Right lobe of liver (tissue), 6 donors: Measurements from ENCODE around the gene PRKAG2. TPM values are rescaled to one million over a fixed set of nuclear protein-coding genes. Genes with fewer than 3 reads are reported as not detected.

ENCODE experiments used
- ATAC-seq, 4 donors: fragments of 200-7000 bp; cut with Tn5 transposase; one replicate each; pipeline ENCODE4 v1.9.1; 2020; ENCODE audit warnings: mild to moderate bottlenecking in 4 of 4, moderate library complexity in 4 of 4
- DNase-seq, 3 donors: peaks; one replicate each; pipeline ENCODE4 v3.0.0-alpha.2; 2020
- H3K27ac ChIP-seq, 3 donors: fragments of 200-600 bp; one replicate each; pipeline ENCODE4 v1.8.0; 2022
- H3K27me3 ChIP-seq, 2 donors: fragments of 200-600 bp; one replicate each; pipeline ENCODE4 v1.8.0; 2022
- H3K36me3 ChIP-seq, 4 donors: fragments of 200-600 bp; sonication (generic) in 1 of 4; one replicate each; pipeline versions ENCODE4 v1.5.1 to v1.8.0; 2017 to 2022; ENCODE audit warnings: control low read depth in 1 of 4
- H3K4me1 ChIP-seq, 4 donors: fragments of 200-600 bp; sonication (generic) in 1 of 4; one replicate each; pipeline versions ENCODE4 v1.5.1 to v1.8.0; 2017 to 2022; ENCODE audit warnings: control low read depth in 1 of 4
- H3K4me3 ChIP-seq, 3 donors: fragments of 200-600 bp; one replicate each; pipeline ENCODE4 v1.8.0; 2022
- H3K9me3 ChIP-seq, 4 donors: fragments of 200-600 bp; sonication (generic) in 1 of 4; one replicate each; pipeline versions ENCODE4 v1.5.1 to v1.8.0; 2017 to 2022; ENCODE audit warnings: control low read depth in 1 of 4
- CTCF ChIP-seq, 4 donors: fragments of 200-600 bp in 3 of 4; fragments of 450-650 bp in 1 of 4; IDR thresholded peaks; one replicate each; pipeline versions ENCODE4 v1.5.1 to v1.8.0; 2016 to 2022; ENCODE audit warnings: antibody characterized with exemption in 4 of 4, mild to moderate bottlenecking in 2 of 4
- POLR2A ChIP-seq: fragments of 450-650 bp; IDR thresholded peaks from one replicate; pipeline ENCODE4 v1.6.1; 2017; ENCODE audit warnings: antibody characterized with exemption, mild to moderate bottlenecking
- WGBS: methylation state at CpG from one replicate; pipeline ENCODE4 v1.1.6; 2018; ENCODE audit warnings: low coverage, low lambda C conversion rate; ENCODE audit not compliant: insufficient coverage; ENCODE audit errors: missing lambda C conversion rate; 5-methylcytosine and 5-hydroxymethylcytosine counted together
- intact Hi-C, 2 donors: fragments of 100-400 bp; cut with DNase I; formaldehyde crosslinking; loops; one replicate each; pipeline versions ENCODE4 v1.11.2 to v1.14.1; 2022
- total RNA-seq, 6 experiments: library from RNA; depleted of rRNA in 2 of 6; stranded (reverse); fragments of >200 nt in 2 of 6; fragmentation: NEBNext Ultra II Directional in 3 of 6; extraction: Animal tissue kit (Norgen Biotek cat#: 25700) in 3 of 6; gene quantifications; one replicate each; pipeline versions ENCODE4 v1.1.0 to v1.2.4, GENCODE V29; 2016 to 2023
- donor health status: DM: no; HTN: yes; CAD: no.
- donor health status: DM: no; HTN: no; CAD: no.
- donor health status: DM: no; HTN: no; CAD: no.
- donor health status: DM: no; HTN: yes; CAD: no.
- donor health status: DM: no; HTN: yes; CAD: no.

Gene PRKAG2
- total RNA-seq, 6 experiments from 2014 or later: 20.6 to 63.6 (median 29.5) TPM

- 83% methylated on average over 3 of the region's 5 CpGs for WGBS
- DNase-seq: peak in 2 of 3 donors; percentile 5 to 43
- no peaks in the 10 kb centered on the region for H3K27me3 ChIP-seq
- H3K4me3 ChIP-seq: no peak overlapping the region
- H3K36me3 ChIP-seq: peaks cover 0 to 10% (median 0%) of the 10 kb centered on the region in 4 donors
- intact Hi-C loops: loop anchor here in 1 of 2 donors (5.0 kb wide), 1 partner anchor 72 kb away; no protein-coding TSS in a partner anchor
- no peak overlapping the region for H3K27ac ChIP-seq
- peaks cover 0 to 58% (median 20%) of the 10 kb centered on the region in 4 donors for H3K4me1 ChIP-seq
- H3K9me3 ChIP-seq: no peaks in the 10 kb centered on the region
- no peak for TF ChIP-seq POLR2A
- no peak for TF ChIP-seq CTCF (IDR thresholded peaks at IDR 0.05)
- no peak for ATAC-seq
Observed at GRCh38 chr7:151860771-151861170, 16.1 kb downstream of the PRKAG2 start.

- no peak overlapping the region for H3K27ac ChIP-seq
- 100% methylated on average over 3 of the region's 15 CpGs for WGBS
- H3K27me3 ChIP-seq: no peaks in the 10 kb centered on the region
- TF ChIP-seq CTCF (IDR thresholded peaks at IDR 0.05) (no peak), POLR2A (no peak)
- peak in 2 of 3 donors; percentile 10 to 49 for DNase-seq
- H3K4me1 ChIP-seq: peaks cover 0 to 51% (median 17%) of the 10 kb centered on the region in 4 donors
- intact Hi-C loops: loop anchor here in 1 of 2 donors (5.0 kb wide), 1 partner anchor 72 kb away; no protein-coding TSS in a partner anchor
- H3K9me3 ChIP-seq: no peaks in the 10 kb centered on the region
- peaks cover 0 to 10% (median 0%) of the 10 kb centered on the region in 4 donors for H3K36me3 ChIP-seq
- ATAC-seq: no peak
- H3K4me3 ChIP-seq: no peak overlapping the region
Observed at GRCh38 chr7:151859948-151860685, 16.8 kb downstream of the PRKAG2 start.

GRCh38 chr7:151859111-151859947, 17.6 kb downstream of the PRKAG2 start:
- Histone ChIP-seq H3K4me1 (peaks cover 0 to 47% (median 14%) of the 10 kb centered on the region in 4 donors), H3K4me3 (no peak overlapping the region), H3K27ac (no peak overlapping the region), H3K36me3 (peaks cover 0 to 10% (median 0%) of the 10 kb centered on the region in 4 donors), H3K9me3 (no peaks in the 10 kb centered on the region), H3K27me3 (no peaks in the 10 kb centered on the region)
- ATAC-seq (peak; percentile 49 to 66 (median 58)), DNase-seq (peak; percentile 54 to 70 (median 59))
- TF ChIP-seq POLR2A (no peak), CTCF (IDR thresholded peaks at IDR 0.05) (no peak)
- 75% methylated on average over 17 of the region's 28 CpGs for WGBS
- intact Hi-C loops: no loop called here

GRCh38 chr7:151858456-151858855, 18.5 kb downstream of the PRKAG2 start:
- H3K9me3 ChIP-seq: no peaks in the 10 kb centered on the region
- peaks cover 0 to 10% (median 0%) of the 10 kb centered on the region in 4 donors for H3K36me3 ChIP-seq
- DNase-seq (peak in 1 of 3 donors; percentile 20), ATAC-seq (no peak)
- no peak overlapping the region for H3K27ac ChIP-seq
- H3K4me1 ChIP-seq: peaks cover 0 to 40% (median 9%) of the 10 kb centered on the region in 4 donors
- 89% methylated on average over 5 of the region's 5 CpGs for WGBS
- H3K27me3 ChIP-seq: no peaks in the 10 kb centered on the region
- H3K4me3 ChIP-seq: no peak overlapping the region
- TF ChIP-seq CTCF (IDR thresholded peaks at IDR 0.05) (no peak), POLR2A (no peak)
- intact Hi-C loops: no loop called here
